ENCODE data around the gene ZFP42.

DNA sequence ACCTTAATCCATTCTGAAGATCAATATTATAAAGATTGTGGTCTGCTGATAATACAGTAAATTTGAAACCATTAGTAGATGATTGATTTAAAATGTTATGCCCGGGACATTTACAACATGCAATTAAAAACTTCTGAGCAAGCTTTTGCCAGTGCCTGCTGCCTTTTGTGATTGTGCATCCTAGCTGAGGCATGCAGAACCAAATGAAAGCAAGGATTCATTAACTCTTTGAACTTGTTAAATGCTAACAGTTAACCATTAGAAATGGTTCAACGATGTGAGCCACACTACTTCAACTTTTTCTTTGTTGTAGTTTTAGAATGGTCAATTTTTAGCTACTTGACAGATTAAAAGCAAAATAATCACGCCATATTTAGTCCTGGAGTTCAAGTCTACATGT is 51.1 kb downstream of the ZFP42 start:
- TF ChIP-seq, protein P1, sequence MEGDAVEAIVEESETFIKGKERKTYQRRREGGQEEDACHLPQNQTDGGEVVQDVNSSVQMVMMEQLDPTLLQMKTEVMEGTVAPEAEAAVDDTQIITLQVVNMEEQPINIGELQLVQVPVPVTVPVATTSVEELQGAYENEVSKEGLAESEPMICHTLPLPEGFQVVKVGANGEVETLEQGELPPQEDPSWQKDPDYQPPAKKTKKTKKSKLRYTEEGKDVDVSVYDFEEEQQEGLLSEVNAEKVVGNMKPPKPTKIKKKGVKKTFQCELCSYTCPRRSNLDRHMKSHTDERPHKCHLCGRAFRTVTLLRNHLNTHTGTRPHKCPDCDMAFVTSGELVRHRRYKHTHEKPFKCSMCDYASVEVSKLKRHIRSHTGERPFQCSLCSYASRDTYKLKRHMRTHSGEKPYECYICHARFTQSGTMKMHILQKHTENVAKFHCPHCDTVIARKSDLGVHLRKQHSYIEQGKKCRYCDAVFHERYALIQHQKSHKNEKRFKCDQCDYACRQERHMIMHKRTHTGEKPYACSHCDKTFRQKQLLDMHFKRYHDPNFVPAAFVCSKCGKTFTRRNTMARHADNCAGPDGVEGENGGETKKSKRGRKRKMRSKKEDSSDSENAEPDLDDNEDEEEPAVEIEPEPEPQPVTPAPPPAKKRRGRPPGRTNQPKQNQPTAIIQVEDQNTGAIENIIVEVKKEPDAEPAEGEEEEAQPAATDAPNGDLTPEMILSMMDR (IDR thresholded peaks at IDR 0.05), result no peak
- TF ChIP-seq POLR2A (IDR thresholded peaks at IDR 0.05) (no peak), POLR2AphosphoS5 (IDR thresholded peaks at IDR 0.05; ENCODE audit: insufficient read depth in 1 of 2, low read depth in 1 of 2) (no peak)

Data from vagina (tissue), 2 donors.